SK-N-SH treated with all-trans-retinoic acid at 6 μM for 48 hours (cell line): ENCODE results near the gene PTGES.

Source experiments
- BACH2 ChIP-seq: fragments of 250-450 bp; sonication (Bioruptor Pico); IDR thresholded peaks from 2 replicates; pipeline ENCODE4 v1.9.0; 2021; ENCODE audit warnings: mild to moderate bottlenecking, borderline replicate concordance
- PATZ1 ChIP-seq: fragments of 250-450 bp; sonication (Bioruptor Pico); IDR thresholded peaks from 2 replicates; pipeline ENCODE4 v1.8.0; 2020; ENCODE audit warnings: mild to moderate bottlenecking, moderate library complexity, borderline replicate concordance
- POU6F1 ChIP-seq: fragments of 250-450 bp; sonication (Bioruptor Pico); IDR thresholded peaks from 2 replicates; pipeline ENCODE4 v1.8.0; 2021; ENCODE audit warnings: low read depth, mild to moderate bottlenecking, moderate library complexity, borderline replicate concordance
- PPARA ChIP-seq: fragments of 250-450 bp; sonication (Bioruptor Pico); IDR thresholded peaks from 2 replicates; pipeline ENCODE4 v1.5.0; 2020; ENCODE audit warnings: mild to moderate bottlenecking, borderline replicate concordance

- TF ChIP-seq PATZ1 (CRISPR knock-in tag) = no peak
- TF ChIP-seq POU6F1 (CRISPR knock-in tag) = no peak
- no peak for TF ChIP-seq PPARA (CRISPR knock-in tag)
- TF ChIP-seq BACH2 (CRISPR knock-in tag) = no peak
Observed at GRCh38 chr9:129749575-129749974, 3.3 kb downstream of the PTGES start.
